GM19455 (cell line): ENCODE measurements around the gene DUSP15.
A peak's percentile ranks its signal among the peaks of the same experiment; 100 is the strongest.

Experiments
- ATAC-seq: cut with Tn5 transposase; IDR thresholded peaks from one replicate; pipeline ENCODE4 v1.9.1; 2021; ENCODE audit not compliant: unreplicated experiment

The DUSP15 gene

GRCh38 chr20:31896049-31896448, 25.7 kb upstream of the DUSP15 start:
- no peak for ATAC-seq

GRCh38 chr20:31894980-31895675, 24.8 kb upstream of the DUSP15 start:
- peak; percentile 81 for ATAC-seq

GRCh38 chr20:31890646-31891045, 20.3 kb upstream of the DUSP15 start:
- ATAC-seq = no peak

- ATAC-seq = no peak
Measured at GRCh38 chr20:31883829-31884228, 13.5 kb upstream of the DUSP15 start.

- no peak for ATAC-seq
Measured at GRCh38 chr20:31881945-31882344, 11.6 kb upstream of the DUSP15 start.

- peak; percentile 51 for ATAC-seq
Measured at GRCh38 chr20:31879143-31879987, 9.0 kb upstream of the DUSP15 start.

- no peak for ATAC-seq
Measured at GRCh38 chr20:31877684-31878083, 7.4 kb upstream of the DUSP15 start.

GRCh38 chr20:31875671-31876070, 5.3 kb upstream of the DUSP15 start:
- ATAC-seq = no peak

GRCh38 chr20:31872406-31872805, 2.1 kb upstream of the DUSP15 start:
- ATAC-seq = no peak

GRCh38 chr20:31871618-31871954, 1.3 kb upstream of the DUSP15 start:
- ATAC-seq = no peak

GRCh38 chr20:31870726-31871617, 645 bp upstream of the DUSP15 start:
- ATAC-seq = no peak

- no peak for ATAC-seq
Measured at GRCh38 chr20:31869673-31869941, 720 bp downstream of the DUSP15 start.

GRCh38 chr20:31868853-31869672, 1.3 kb downstream of the DUSP15 start:
- no peak for ATAC-seq

- no peak for ATAC-seq
Measured at GRCh38 chr20:31866221-31866620, 4.1 kb downstream of the DUSP15 start.

- ATAC-seq = no peak
Measured at GRCh38 chr20:31864521-31865400, 5.6 kb downstream of the DUSP15 start.

GRCh38 chr20:31863296-31864085, 6.8 kb downstream of the DUSP15 start:
- ATAC-seq = no peak

GRCh38 chr20:31862506-31862905, 7.8 kb downstream of the DUSP15 start:
- ATAC-seq = no peak

GRCh38 chr20:31862157-31862470, 8.2 kb downstream of the DUSP15 start:
- no peak for ATAC-seq
